ENCODE results near the gene CHST12.
"Not testable (repeated sequence)": the region's sequence is repeated elsewhere in the genome, so short reads cannot be mapped to it uniquely, and the experiment has no call there.

Gene CHST12

GRCh38 chr7:2379161-2379560 is 24.2 kb upstream of the CHST12 start:
- no peak for DNase-seq

GRCh38 chr7:2379821-2380450 is 23.5 kb upstream of the CHST12 start:
- DNase-seq, result no peak

- DNase-seq, result no peak
These were observed 22.9 kb upstream of the CHST12 start for GRCh38 chr7:2380461-2380860.

GRCh38 chr7:2381227-2381626 is 22.2 kb upstream of the CHST12 start:
- no peak for DNase-seq

GRCh38 chr7:2381881-2382509 is 21.4 kb upstream of the CHST12 start:
- no peak for DNase-seq

- no peak for DNase-seq
These were observed 19.7 kb upstream of the CHST12 start for GRCh38 chr7:2383543-2384274.

- DNase-seq, result no peak
These were observed 18.8 kb upstream of the CHST12 start for GRCh38 chr7:2384354-2385243.

- DNase-seq, result not testable (repeated sequence)
These were observed 17.3 kb upstream of the CHST12 start for GRCh38 chr7:2386122-2386521.

- no peak for DNase-seq
These were observed 16.3 kb upstream of the CHST12 start for GRCh38 chr7:2386964-2387669.

- no peak for DNase-seq
These were observed 15.3 kb upstream of the CHST12 start for GRCh38 chr7:2387897-2388636.

- DNase-seq, result no peak
These were observed 14.8 kb upstream of the CHST12 start for GRCh38 chr7:2388637-2388954.

GRCh38 chr7:2390020-2390816 is 13.2 kb upstream of the CHST12 start:
- not testable (repeated sequence) for DNase-seq

GRCh38 chr7:2393706-2394105 is 9.7 kb upstream of the CHST12 start:
- no peak for DNase-seq

- DNase-seq, result no peak
These were observed 8.8 kb upstream of the CHST12 start for GRCh38 chr7:2394566-2395082.

- no peak for DNase-seq
These were observed 4.9 kb upstream of the CHST12 start for GRCh38 chr7:2398506-2398905.

GRCh38 chr7:2399848-2400587 is 3.4 kb upstream of the CHST12 start:
- no peak for DNase-seq

GRCh38 chr7:2402687-2403013 is 761 bp upstream of the CHST12 start:
- no peak for DNase-seq

- DNase-seq, result peak; percentile 15
These were observed 572 bp downstream of the CHST12 start for GRCh38 chr7:2403718-2404648.

GRCh38 chr7:2404714-2405119 is 1.3 kb downstream of the CHST12 start:
- DNase-seq, result no peak

All from activated gamma-delta T cell treated with Interleukin-2 at 50 U/mL for 16 hours (primary cell).